Hair follicular keratinocyte (primary cell): ENCODE data around the gene HCN4. TPM values are rescaled to one million over a fixed set of nuclear protein-coding genes. Genes with fewer than 3 reads are reported as not detected.

Source experiments
- total RNA-seq: library from RNA; depleted of rRNA; stranded (reverse); fragments of >200 nt; gene quantifications from 2 replicates; pipeline ENCODE4 v1.2.3, GENCODE V29; 2015

HCN4 gene
- not detected in 2 replicates for total RNA-seq

DNA sequence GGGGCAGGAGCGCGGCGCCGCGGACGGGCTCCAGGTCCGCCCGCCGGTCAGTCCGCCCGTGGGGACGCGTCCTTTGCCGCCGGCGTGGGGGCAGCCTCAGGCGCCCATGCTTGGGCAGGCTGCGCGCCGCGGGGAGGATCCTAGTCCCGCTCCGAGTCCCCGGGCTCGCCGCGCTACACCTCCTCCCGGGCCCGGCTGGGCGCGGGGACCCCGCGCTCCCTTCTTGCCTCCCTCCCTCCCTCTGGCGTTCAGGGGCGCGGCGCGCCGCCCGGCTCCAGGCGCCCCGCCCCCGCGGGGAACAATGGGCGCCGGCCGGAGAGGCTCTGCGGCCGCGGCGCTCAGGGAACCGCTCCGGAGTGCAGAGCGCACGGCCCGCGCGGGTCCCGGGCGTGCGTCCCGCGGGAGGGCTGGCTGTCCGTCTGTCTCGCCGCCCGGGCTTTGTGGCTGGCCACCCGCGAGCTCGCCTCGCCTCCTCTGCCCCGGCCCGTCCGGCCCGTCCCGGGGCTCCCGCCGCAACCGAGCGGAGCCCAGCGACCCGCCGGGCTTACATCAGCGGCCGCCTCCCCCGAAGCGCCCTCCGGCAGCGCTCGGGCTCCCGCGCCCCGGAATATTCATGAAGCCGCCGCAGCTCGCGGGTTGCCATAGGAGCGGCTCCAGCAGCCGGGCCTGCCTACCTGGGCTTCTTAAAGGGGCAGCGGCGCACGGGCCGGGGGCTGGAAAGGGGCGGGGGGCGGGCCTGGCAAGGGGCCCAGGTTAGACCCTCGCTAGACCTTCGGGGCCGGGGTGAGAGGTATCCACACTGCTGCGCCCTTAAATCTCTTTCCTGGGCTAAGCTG lies at the start of gene HCN4:
Gene HCN4, minus strand, starts transcription at position 658 of the 836 bp plus-strand sequence. CDS start 688 bp downstream, outside the sequence.

Other genes starting within 250 kb of the HCN4 start
- not detected in 2 replicates for gene REC114, start 74.2 kb upstream of the HCN4 start, total RNA-seq